ENCODE measurements around the gene AFF1. TPM values are rescaled to one million over a fixed set of nuclear protein-coding genes. Genes with fewer than 3 reads are reported as not detected.

Gene AFF1
- total RNA-seq, 1 experiment from 2014 or later = 52.8 TPM

DNA sequence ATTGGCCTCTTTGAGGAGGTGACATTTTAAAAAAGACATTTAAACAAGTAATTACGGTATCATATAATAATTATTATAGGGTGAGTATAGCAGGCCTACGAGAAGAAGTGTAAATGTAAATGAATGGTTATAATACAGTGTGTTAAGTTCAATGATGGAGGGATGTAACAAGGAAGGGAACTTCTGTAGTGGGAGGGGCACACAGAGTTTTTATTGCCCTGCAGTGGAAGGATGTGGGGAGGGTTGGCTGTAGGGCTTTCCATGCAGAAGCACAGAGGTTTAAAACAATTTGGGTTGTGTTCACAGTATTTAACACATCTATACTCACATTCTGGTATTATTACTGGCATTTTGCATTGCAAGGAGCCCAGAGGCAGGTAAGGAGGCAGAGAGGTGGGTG lies 41.1 kb downstream of the AFF1 start:
- Histone ChIP-seq H3K4me1 (replicated peaks; ENCODE audit: insufficient read depth) (peaks cover 29% of the 10 kb centered on the region), H3K4me3 (no peak overlapping the region), H3K9me3 (ENCODE audit: insufficient read depth, low read depth) (no peaks in the 10 kb centered on the region), H3F3A (ENCODE audit: insufficient read depth, low read depth) (peaks cover 10% of the 10 kb centered on the region), H3K27ac (no peak overlapping the region), H3K36me3 (ENCODE audit: low read depth) (no peaks in the 10 kb centered on the region), H3K4me2 (no peak overlapping the region), H2AFZ (no peak overlapping the region), H4K20me1 (ENCODE audit: insufficient read depth) (no peaks in the 10 kb centered on the region), H3K27me3 (ENCODE audit: insufficient read depth, low read depth) (no peaks in the 10 kb centered on the region), H3K79me2 (ENCODE audit: low read depth) (peaks cover 25% of the 10 kb centered on the region; the same call in 1 of the 2 replicates), H3K9me2 (ENCODE audit: insufficient read depth) (no peaks in the 10 kb centered on the region)
- ChIA-PET CTCF (no interaction called here), POLR2A (ENCODE audit: unreplicated experiment) (no interaction called here)
- no peak for DNase-seq
- BruUV-seq (replicated peaks) = no TSS peak
- TF ChIP-seq EZH2 (IDR thresholded peaks at IDR 0.05; ENCODE audit: low read depth) = no peak
- TF ChIP-seq, protein P1, sequence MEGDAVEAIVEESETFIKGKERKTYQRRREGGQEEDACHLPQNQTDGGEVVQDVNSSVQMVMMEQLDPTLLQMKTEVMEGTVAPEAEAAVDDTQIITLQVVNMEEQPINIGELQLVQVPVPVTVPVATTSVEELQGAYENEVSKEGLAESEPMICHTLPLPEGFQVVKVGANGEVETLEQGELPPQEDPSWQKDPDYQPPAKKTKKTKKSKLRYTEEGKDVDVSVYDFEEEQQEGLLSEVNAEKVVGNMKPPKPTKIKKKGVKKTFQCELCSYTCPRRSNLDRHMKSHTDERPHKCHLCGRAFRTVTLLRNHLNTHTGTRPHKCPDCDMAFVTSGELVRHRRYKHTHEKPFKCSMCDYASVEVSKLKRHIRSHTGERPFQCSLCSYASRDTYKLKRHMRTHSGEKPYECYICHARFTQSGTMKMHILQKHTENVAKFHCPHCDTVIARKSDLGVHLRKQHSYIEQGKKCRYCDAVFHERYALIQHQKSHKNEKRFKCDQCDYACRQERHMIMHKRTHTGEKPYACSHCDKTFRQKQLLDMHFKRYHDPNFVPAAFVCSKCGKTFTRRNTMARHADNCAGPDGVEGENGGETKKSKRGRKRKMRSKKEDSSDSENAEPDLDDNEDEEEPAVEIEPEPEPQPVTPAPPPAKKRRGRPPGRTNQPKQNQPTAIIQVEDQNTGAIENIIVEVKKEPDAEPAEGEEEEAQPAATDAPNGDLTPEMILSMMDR (conservative IDR thresholded peaks at IDR 0.05) = no peak
- intact Hi-C loops (cut with micrococcal nuclease; ENCODE audit: unreplicated experiment) = no loop called here

DNA sequence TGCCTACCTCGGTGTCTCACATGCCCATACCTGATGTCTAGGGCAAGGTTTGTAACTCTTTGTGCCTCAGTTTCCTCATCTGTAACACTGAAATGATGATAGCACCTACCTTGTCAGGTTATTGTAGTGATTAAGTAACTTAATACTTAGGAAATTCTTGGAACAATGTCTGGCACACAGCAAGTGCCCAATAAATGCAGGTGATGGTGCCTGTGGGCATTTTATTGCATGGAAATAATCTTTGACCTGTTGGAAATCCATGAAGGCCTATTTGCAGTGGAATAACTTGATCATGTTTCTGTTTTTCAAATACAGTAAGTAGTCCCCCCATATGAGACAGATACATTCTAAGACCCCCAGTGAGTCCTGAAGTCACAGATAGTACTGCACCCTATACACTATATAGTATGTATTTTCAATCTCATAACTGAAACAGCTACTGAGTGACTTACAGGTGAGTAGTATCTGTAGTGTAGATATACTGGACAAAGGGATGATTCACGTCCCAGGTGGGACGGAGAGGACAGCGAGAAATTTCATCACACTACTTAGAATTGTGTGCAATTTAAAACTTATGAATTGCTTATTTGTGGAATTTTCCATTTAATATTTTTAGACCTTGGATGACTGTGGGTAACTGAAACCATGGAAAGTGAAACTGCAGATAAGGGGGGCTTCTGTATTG lies 42.1 kb downstream of the AFF1 start:
- POLR2A ChIA-PET (ENCODE audit: unreplicated experiment) = interaction anchor here (1.4 kb wide), 1 partner anchor 49 kb away, joined by 3 read pairs; no protein-coding TSS in a partner anchor

DNA sequence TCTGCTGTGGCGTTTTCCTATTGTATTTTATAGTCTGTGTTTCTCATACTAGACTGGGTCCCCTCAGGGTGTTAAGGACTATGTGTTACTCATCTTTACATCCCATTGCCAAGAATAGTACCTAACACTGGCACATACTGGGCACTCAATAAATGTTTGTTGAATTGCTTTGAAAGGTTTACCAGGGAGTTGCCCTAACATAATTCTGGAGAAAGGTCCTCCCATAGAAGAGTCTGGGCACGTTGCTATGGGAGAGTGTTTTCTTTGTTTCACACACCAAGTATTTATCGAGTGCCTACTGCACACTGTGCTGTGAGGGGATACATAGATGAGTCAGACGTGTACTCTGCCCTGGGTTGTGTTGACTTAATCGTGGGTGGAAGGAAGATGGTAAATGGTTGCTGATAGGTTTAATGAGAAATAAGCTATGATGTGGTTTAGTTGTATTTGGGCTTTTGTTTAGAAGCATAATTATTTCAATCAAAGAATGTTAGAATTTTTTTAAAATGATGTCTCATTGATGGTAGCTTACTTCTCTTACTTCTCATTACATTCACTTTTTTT lies 42.9 kb downstream of the AFF1 start:
- Histone ChIP-seq H3K4me1 (replicated peaks; ENCODE audit: insufficient read depth) (peaks cover 23% of the 10 kb centered on the region), H3K36me3 (ENCODE audit: low read depth) (no peaks in the 10 kb centered on the region), H3K79me2 (ENCODE audit: low read depth) (peaks cover 21% of the 10 kb centered on the region; the same call in 1 of the 2 replicates), H3F3A (ENCODE audit: insufficient read depth, low read depth) (peaks cover 10% of the 10 kb centered on the region), H3K27me3 (ENCODE audit: insufficient read depth, low read depth) (no peaks in the 10 kb centered on the region), H3K4me3 (no peak overlapping the region), H4K20me1 (ENCODE audit: insufficient read depth) (no peaks in the 10 kb centered on the region), H2AFZ (no peak overlapping the region), H3K4me2 (peak overlapping the region; percentile 62), H3K9me2 (ENCODE audit: insufficient read depth) (no peaks in the 10 kb centered on the region), H3K27ac (peak overlapping the region; percentile 78), H3K9me3 (ENCODE audit: insufficient read depth, low read depth) (no peaks in the 10 kb centered on the region)
- BruUV-seq (replicated peaks) = no TSS peak
- DNase-seq = peak; percentile 31 to 81
- POLR2A ChIA-PET (ENCODE audit: unreplicated experiment) = interaction anchor here (0.6 to 1.4 kb wide), 2 partner anchors 50 to 445 kb away, joined by 3 to 5 read pairs; partner anchors contain the start of gene NUDT9
- CTCF ChIA-PET = no interaction called here
- TF ChIP-seq, protein P1 (conservative IDR thresholded peaks at IDR 0.05) = no peak
- TF ChIP-seq EZH2 (IDR thresholded peaks at IDR 0.05; ENCODE audit: low read depth) = no peak
- intact Hi-C loops (cut with micrococcal nuclease; ENCODE audit: unreplicated experiment) = no loop called here

More for the DNA sequence above, 42.1 kb downstream of the AFF1 start:
- TF ChIP-seq, protein P1 (conservative IDR thresholded peaks at IDR 0.05) = no peak
- TF ChIP-seq EZH2 (IDR thresholded peaks at IDR 0.05; ENCODE audit: low read depth) = no peak
- intact Hi-C loops (cut with micrococcal nuclease; ENCODE audit: unreplicated experiment) = no loop called here
- Histone ChIP-seq H4K20me1 (ENCODE audit: insufficient read depth) (no peaks in the 10 kb centered on the region), H3K79me2 (ENCODE audit: low read depth) (peaks cover 21% of the 10 kb centered on the region; the same call in 1 of the 2 replicates), H3K4me3 (no peak overlapping the region), H3K9me3 (ENCODE audit: insufficient read depth, low read depth) (no peaks in the 10 kb centered on the region), H3F3A (ENCODE audit: insufficient read depth, low read depth) (peaks cover 10% of the 10 kb centered on the region), H3K27me3 (ENCODE audit: insufficient read depth, low read depth) (no peaks in the 10 kb centered on the region), H3K4me1 (replicated peaks; ENCODE audit: insufficient read depth) (peaks cover 29% of the 10 kb centered on the region), H3K27ac (peak overlapping the region; percentile 78), H3K36me3 (ENCODE audit: low read depth) (no peaks in the 10 kb centered on the region), H3K4me2 (peak overlapping the region; percentile 62), H2AFZ (no peak overlapping the region), H3K9me2 (ENCODE audit: insufficient read depth) (no peaks in the 10 kb centered on the region)
- no peak for DNase-seq
- CTCF ChIA-PET = no interaction called here
- no TSS peak for BruUV-seq (replicated peaks)
